ENCODE measurements around the gene ATG13.
"Not testable (repeated sequence)": the region's sequence is repeated elsewhere in the genome, so short reads cannot be mapped to it uniquely, and the experiment has no call there.

ATG13 gene

GRCh38 chr11:46695345-46696211 lies 78.2 kb downstream of the ATG13 start:
- no peak for DNase-seq (ENCODE audit: low read depth, low spot score)

GRCh38 chr11:46696212-46696558 lies 78.8 kb downstream of the ATG13 start:
- no peak for DNase-seq (ENCODE audit: low read depth, low spot score)

DNA sequence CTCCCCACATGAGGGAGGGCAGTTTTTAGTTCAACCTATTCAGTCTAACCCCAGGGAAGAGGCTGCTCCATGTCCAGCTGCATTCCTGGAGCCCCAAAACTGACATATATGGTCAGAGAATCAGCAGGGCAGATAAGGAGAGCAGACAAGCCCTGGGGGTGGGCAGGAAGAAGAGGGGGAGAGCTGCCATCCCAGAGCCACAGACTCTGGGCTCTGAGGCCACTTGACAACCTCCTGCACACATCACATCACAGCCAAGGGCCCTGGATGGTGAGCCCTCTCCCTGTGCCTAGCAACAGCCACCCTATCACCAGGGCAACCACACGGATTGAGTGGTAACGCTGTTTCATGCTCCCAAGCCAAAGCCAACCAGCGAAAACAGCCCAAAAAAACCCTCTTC lies 80.0 kb downstream of the ATG13 start:
- no peak for DNase-seq (ENCODE audit: low read depth, low spot score)

DNA sequence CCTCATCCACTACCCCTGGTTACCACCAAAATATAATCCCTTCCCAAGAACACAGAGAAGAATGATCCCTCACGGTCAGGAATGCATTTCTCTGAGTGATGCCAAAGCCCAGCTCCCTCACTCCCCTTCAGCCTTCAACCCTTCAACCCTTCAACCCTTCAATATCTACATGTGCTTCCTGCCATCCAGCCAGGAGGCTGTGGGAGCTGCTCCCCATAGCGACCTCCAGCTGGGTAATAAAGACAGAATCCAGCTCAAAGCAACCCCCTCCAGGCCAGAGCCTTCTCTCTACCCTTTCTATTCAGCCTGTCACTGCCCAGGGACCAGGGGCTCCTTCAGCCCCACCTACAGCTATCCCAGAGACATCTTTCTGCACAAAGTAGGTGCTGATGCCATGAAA lies 80.4 kb downstream of the ATG13 start:
- DNase-seq (ENCODE audit: low read depth, low spot score), result no peak

GRCh38 chr11:46698597-46698996 lies 81.2 kb downstream of the ATG13 start:
- no peak for DNase-seq (ENCODE audit: low read depth, low spot score)

DNA sequence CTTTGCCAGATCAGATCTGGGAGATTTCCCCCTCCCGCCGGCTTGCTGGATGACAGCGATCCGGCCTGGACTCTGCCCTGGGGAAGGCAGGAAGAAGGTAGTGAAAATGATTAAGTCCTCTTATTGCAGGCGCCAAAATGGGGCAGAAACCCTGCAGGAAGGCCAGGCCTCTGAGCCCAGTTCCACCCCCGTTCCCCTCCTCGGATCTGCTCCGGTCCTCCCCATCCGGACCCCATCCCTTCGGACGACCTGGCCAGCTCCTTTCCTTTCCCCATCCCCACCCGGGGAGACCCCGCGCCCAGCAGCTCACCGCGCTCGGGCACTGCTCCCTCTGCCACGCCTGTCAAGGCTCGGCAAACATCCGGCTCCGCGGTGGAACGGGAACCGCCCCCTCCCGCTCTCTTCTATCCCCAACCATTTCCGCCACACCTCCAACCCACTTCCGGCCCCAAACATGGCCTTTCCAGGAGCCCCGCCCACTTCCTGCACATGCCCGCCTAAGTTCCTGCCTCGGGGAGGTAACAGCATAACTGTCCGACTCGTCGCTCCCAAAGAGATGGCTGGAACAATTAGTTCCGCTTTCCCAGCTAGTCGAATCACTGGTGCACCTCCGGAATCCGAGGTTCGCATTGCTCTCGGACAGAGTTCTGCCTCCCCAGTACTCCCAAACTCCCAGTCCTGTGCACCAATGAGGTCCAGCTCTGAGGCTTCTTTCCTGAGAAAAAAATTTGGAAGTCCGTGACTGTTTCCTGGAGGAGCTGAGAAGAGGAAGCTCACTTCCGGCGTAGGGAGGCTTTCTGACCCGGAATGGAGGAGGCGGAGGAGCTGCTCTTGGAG lies 83.1 kb downstream of the ATG13 start, which contains the start of the genes ARHGAP1 and ZNF408:
TSS of gene ARHGAP1 (minus strand) at position 379 of the 837 bp plus-strand sequence. CDS start 4,512 bp downstream, outside the sequence.
TSS of gene ZNF408 (plus strand) at position 791 of the 837 bp plus-strand sequence. CDS start at position 808, 17 bp downstream.
- DNase-seq (ENCODE audit: low read depth, low spot score), result peak; percentile 99

DNA sequence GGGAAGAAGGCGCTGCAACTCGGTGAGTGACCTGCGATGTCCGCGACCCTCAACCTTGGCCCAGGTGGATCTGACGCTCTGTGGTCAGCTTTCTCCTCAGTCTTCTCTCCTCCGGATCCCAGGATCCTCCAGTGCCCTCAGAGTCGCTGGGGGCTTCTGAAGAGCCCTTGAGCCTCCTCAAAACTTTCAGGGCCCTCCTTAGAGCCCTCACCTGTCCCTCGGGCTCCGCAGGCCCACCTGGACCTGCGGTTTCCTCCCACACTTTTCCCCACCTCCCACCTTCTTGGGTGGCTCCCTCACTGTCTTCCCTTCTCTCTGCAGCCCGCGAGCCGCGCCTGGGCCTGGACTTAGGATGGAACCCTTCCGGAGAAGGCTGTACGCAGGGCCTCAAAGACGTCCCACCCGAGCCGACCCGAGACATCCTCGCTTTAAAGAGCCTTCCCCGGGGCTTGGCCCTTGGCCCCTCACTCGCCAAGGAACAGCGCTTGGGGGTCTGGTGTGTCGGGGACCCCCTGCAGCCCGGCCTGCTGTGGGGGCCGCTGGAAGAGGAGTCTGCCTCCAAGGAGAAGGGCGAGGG lies 83.8 kb downstream of the ATG13 start:
- DNase-seq (ENCODE audit: low read depth, low spot score), result no peak

- DNase-seq (ENCODE audit: low read depth, low spot score), result no peak
Observed at GRCh38 chr11:46705070-46705688, 87.8 kb downstream of the ATG13 start.

DNA sequence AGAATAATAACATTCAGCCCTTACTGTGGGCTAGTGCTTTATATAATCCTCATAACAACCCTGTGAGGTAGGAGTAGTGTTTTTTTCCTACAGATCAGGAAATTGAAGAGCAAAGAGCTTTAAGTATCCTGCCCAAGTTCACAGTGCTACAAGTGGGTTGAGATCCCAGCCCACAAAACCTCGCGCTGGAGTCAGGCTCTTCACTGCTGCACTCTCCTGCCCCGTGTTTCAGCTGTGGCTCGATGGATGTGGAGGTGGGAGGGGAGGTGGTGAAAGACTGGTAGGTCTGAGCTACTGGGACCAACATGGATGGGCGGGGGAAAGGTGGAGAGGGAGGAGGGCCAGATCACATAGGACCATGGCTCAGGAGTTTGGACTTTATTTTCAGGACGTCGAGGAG lies 89.5 kb downstream of the ATG13 start:
- no peak for DNase-seq (ENCODE audit: low read depth, low spot score)

- not testable (repeated sequence) for DNase-seq (ENCODE audit: low read depth, low spot score)
Observed at GRCh38 chr11:46709351-46709750, 92.0 kb downstream of the ATG13 start.

DNA sequence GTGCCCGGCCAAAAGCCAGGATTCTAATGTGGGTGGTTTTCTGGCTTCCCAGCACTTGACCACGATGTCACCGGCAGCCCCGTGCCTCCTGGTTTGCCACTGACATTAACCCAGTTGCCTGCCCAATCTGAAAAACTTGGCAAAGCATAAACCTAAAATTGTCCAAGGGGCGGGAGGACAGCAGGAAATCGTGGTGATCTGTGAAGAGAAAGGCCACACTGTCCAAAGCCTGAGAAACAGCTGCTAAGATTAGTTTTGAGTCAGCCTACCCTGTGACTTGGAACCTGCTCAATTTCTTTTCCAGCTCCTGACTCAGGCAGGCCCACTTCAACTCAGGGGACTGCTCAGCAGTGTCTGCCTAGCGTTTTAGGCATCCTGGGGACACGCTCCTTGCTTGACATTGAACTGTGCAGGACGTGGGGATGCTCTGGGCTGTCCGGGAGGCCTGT lies 93.5 kb downstream of the ATG13 start:
- DNase-seq (ENCODE audit: low read depth, low spot score), result no peak

DNA sequence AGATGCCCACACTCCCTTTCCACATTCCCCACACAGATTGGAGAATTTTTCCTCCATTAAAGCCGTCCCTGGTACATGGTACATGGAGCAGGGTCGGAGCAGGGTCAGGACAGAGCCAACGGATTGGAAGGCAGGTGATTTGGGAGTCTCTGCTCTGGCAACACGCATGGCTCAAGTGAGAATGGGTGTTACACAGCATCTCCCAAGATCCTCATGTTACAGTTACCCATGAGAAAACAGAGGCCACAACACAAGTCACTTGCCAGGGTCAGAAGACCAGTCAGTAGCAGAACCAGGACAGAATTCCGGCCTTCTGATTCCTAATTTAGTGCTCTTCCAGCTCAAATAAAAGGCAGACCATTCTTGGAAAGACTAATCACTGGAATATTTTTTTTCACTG lies 94.0 kb downstream of the ATG13 start:
- DNase-seq (ENCODE audit: low read depth, low spot score), result no peak

DNA sequence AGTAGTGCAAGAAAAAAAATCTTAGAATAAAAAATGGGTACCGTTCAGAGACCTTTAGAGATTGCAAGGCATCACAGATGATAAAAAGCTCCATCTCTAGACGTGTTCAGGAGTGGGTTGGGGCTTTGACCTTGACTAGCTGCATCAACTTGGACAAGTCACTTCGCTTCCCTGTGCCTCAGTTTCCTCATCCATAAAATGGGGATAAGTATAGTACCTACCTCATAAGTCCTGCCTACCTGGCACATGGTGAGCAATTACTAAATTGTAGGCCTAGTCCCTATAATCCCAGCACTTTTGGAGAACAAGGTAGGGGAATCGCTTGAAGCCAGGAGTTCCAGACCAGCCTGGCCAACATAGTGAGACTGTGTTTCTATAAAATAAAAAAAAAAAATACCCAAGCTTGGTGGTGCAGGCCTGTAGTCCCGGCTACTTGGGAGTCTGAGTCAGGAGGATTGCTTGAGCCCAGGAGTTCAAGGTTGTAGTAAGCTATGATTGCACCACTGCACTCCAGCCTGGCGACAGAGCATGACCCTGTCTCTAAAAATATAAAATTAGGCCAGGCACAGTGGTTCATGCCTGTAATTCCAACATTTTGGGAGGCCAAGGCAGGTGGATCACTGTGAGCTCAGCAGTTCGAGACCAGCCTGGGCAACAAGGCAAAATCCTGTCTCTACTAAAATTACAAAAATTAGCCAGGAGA lies 95.7 kb downstream of the ATG13 start:
- DNase-seq (ENCODE audit: low read depth, low spot score), result no peak

- not testable (repeated sequence) for DNase-seq (ENCODE audit: low read depth, low spot score)
Observed at GRCh38 chr11:46717825-46718154, 100.4 kb downstream of the ATG13 start.

GRCh38 chr11:46718155-46719019 lies 101.0 kb downstream of the ATG13 start:
- no peak for DNase-seq (ENCODE audit: low read depth, low spot score)

GRCh38 chr11:46719048-46719542 lies 101.7 kb downstream of the ATG13 start, which contains the start of gene F2:
Gene F2, plus strand, starts transcription at chr11:46719213. Its CDS starts 23 bp downstream, at chr11:46719236.
- no peak for DNase-seq (ENCODE audit: low read depth, low spot score)

GRCh38 chr11:46719543-46720218 lies 102.3 kb downstream of the ATG13 start:
- DNase-seq (ENCODE audit: low read depth, low spot score), result no peak

- DNase-seq (ENCODE audit: low read depth, low spot score), result no peak
Observed at GRCh38 chr11:46721286-46721685, 103.9 kb downstream of the ATG13 start.
